Heart right ventricle (tissue), 16 donors: Measurements from ENCODE around the gene TSSC4. TPM values are rescaled to one million over a fixed set of nuclear protein-coding genes. Genes with fewer than 3 reads are reported as not detected.

Source experiments
- ATAC-seq, 8 donors: fragments of 200-7000 bp; cut with Tn5 transposase; one replicate each; pipeline ENCODE4 v1.9.1; 2020; ENCODE audit warnings: mild to moderate bottlenecking in 8 of 8, moderate library complexity in 8 of 8, moderate number of reproducible peaks in 1 of 8
- DNase-seq, 2 donors: peaks; one replicate each; pipeline ENCODE4 v3.0.0-alpha.2; 2020
- H3K27ac ChIP-seq, 10 donors: fragments of 200-600 bp; sonication (generic) in 2 of 10; one replicate each; pipeline versions ENCODE4 v1.5.0 to v1.8.0; 2020 to 2022; ENCODE audit warnings: mild to moderate bottlenecking in 3 of 10
- H3K27me3 ChIP-seq, 7 donors: fragments of 200-600 bp; one replicate each; pipeline ENCODE4 v1.8.0; 2021 to 2022; ENCODE audit warnings: mild to moderate bottlenecking in 2 of 7
- H3K36me3 ChIP-seq, 9 donors: fragments of 200-600 bp; sonication (generic) in 1 of 9; one replicate each; pipeline versions ENCODE4 v1.5.0 to v1.8.0; 2020 to 2022; ENCODE audit warnings: mild to moderate bottlenecking in 2 of 9
- H3K4me1 ChIP-seq, 9 donors: fragments of 200-600 bp; sonication (generic) in 1 of 9; one replicate each; pipeline versions ENCODE4 v1.5.0 to v1.8.0; 2020 to 2022; ENCODE audit warnings: mild to moderate bottlenecking in 4 of 9
- H3K4me3 ChIP-seq, 10 donors: fragments of 200-600 bp; sonication (generic) in 2 of 10; one replicate each; pipeline versions ENCODE4 v1.5.0 to v1.8.0; 2020 to 2022; ENCODE audit warnings: mild to moderate bottlenecking in 7 of 10, moderate library complexity in 2 of 10
- H3K9me3 ChIP-seq, 11 donors: fragments of 200-600 bp in 10 of 11; sonication (generic) in 2 of 11; one replicate each; pipeline versions ENCODE4 v1.5.0 to v1.8.0; 2013 to 2022; ENCODE audit warnings: mild to moderate bottlenecking in 2 of 11, control low read depth in 1 of 11, moderate library complexity in 1 of 11
- WGBS, 2 donors: extraction: QIAGEN DNeasy Blood & Tissue Kit; methylation state at CpG; one replicate each; pipeline ENCODE4 v1.1.7; 2013; ENCODE audit warnings: inconsistent platforms in 1 of 2; 5-methylcytosine and 5-hydroxymethylcytosine counted together
- intact Hi-C, 10 donors: fragments of 100-400 bp; cut with DNase I; formaldehyde crosslinking; loops; one replicate each; pipeline versions ENCODE4 v1.11.1 to v1.14.2; 2022
- polyA plus RNA-seq, 2 donors: library from polyadenylated mRNA; stranded (reverse); fragments of 200-250 nt; gene quantifications; one replicate each; pipeline ENCODE4 v1.2.3, GENCODE V29; 2013
- total RNA-seq, 10 donors: library from RNA; stranded (reverse); fragmentation: NEBNext Ultra II Directional in 3 of 10; extraction: Animal tissue kit (Norgen Biotek cat#: 25700) in 3 of 10; gene quantifications; one replicate each; pipeline versions ENCODE4 v1.2.1 to v1.2.4, GENCODE V29; 2021 to 2023
- TF ChIP-seq, protein P1 (sequence below), 9 donors: fragments of 200-600 bp; sonication (generic) in 2 of 9; IDR thresholded peaks; one replicate each; pipeline versions ENCODE4 v1.5.0 to v1.8.0; 2021 to 2022; ENCODE audit warnings: antibody characterized with exemption in 9 of 9, mild to moderate bottlenecking in 5 of 9, moderate library complexity in 1 of 9
- donor health status: Arrhythmogenic right ventricular cardiomyopathy.
- donor health status: ischemic (EF 13 %, LVEDD 7.1; RV severe dilation, severe dysfunction).
- donor health status: healthy with polysubstance abuse.
- donor health status: DM: no; HTN: yes; CAD: no.
- donor health status: DM: no; HTN: no; CAD: no.
- donor health status: ischemic (EF 25% LVEDD 6.9; RV normal size, moderate dysfunction).
- donor health status: ischemic (EF 25% LVEDD 5.7; RV mildly dilated, moderate dysfunction).
- donor health status: healthy.
- donor health status: DM: yes; HTN: yes; CAD: no.
- donor health status: Ischemic cardiomyopathy.
- donor health status: ischemic (EF 35%, LVEDD 5.7; RV mildly dilated, moderate dysfunction).
- donor health status: nonischemic (EF 11% LVEDD 7.7; RV severe dilation, severe dysfunction).
- donor health status: DM: yes; HTN: yes; CAD: no.
- donor health status: PGD.
- donor health status: ischemic (EF 29% LVEDD 5.4; RV normal size, mild dysfunction).
- donor health status: nonischemic (EF 23%, LVEDD 6.1; RV moderate dilation, normal function).

Gene TSSC4
- total and polyA plus RNA-seq, 12 donors, result 22.0 to 72.3 (median 30.7) TPM

DNA sequence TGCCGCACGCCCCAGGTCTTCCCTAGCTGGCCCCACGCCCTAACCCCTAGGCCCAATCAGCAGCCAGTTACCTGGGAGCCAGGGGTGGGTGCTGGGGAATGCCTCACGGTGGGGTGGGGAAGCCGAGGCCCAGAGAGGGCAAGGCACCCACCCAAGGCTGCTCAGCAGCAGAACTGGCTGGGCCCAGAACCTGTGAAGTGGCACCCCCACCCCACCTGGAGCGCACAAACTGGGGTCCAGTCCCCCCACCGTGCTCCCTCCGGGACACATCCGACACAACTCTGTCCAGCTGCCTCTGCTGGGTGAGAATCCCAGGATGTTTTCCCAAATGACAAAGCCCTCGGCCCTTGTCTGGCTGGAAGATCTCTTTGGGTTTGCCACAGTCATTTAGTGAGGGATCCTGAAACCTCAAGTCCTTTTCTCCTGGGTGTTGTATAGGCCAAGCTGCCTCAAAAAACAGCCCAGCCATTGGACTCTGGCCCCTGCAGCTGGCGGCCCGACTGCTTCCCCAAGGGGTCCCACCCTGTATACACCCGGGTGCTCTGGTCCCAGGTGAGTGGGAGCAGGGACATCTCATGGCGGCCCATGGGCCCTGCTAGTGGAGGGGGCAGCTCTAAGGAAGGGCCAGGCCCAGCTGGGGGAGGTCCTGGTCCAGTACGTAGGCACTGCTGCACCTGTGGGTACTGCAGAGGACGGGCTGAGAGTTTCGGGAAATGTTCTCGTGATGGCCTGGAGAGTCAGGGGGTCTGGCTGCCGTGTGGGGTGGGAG, 20.9 kb downstream of the TSSC4 start:
- H3K36me3 ChIP-seq, result no peaks in the 10 kb centered on the region
- peaks cover 0 to 15% (median 9%) of the 10 kb centered on the region in 9 donors for H3K4me1 ChIP-seq
- no peaks in the 10 kb centered on the region for H3K9me3 ChIP-seq
- intact Hi-C loops, result loop anchor here in 6 of 10 donors (2.0 kb wide), 4 partner anchors 117 to 235 kb away; no protein-coding TSS in a partner anchor
- peaks cover 0 to 18% (median 6%) of the 10 kb centered on the region in 7 donors for H3K27me3 ChIP-seq
- peak in 1 of 2 donors; percentile 17 for DNase-seq
- 76% methylated on average over 19 of the region's 19 CpGs for WGBS, 2 donors
- no peak overlapping the region for H3K4me3 ChIP-seq
- TF ChIP-seq, protein P1, sequence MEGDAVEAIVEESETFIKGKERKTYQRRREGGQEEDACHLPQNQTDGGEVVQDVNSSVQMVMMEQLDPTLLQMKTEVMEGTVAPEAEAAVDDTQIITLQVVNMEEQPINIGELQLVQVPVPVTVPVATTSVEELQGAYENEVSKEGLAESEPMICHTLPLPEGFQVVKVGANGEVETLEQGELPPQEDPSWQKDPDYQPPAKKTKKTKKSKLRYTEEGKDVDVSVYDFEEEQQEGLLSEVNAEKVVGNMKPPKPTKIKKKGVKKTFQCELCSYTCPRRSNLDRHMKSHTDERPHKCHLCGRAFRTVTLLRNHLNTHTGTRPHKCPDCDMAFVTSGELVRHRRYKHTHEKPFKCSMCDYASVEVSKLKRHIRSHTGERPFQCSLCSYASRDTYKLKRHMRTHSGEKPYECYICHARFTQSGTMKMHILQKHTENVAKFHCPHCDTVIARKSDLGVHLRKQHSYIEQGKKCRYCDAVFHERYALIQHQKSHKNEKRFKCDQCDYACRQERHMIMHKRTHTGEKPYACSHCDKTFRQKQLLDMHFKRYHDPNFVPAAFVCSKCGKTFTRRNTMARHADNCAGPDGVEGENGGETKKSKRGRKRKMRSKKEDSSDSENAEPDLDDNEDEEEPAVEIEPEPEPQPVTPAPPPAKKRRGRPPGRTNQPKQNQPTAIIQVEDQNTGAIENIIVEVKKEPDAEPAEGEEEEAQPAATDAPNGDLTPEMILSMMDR (IDR thresholded peaks at IDR 0.05), result no peak
- ATAC-seq, result peak in 1 of 8 donors; percentile 1
- H3K27ac ChIP-seq, result no peak overlapping the region

DNA sequence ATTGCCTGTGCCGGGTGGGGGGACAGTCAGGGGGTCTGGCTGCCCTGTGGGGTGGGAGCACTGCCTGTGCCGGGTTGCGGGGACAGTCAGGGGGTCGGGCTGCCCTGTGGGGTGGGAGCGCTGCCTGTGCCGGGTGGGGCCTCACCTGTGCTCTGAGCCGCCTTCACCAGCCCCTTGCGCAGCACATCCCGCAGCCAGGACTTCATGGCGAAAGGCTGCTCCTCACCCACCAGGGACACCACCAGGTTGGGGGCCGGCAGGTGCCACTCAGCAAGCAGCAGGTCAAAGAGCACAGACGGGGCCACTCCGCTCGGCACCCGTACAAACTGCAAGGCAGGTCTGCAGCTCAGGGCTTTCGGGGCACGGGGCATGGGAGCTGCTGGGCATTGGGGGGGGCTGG, 21.4 kb downstream of the TSSC4 start:
- Histone ChIP-seq H3K4me3 (no peak overlapping the region), H3K4me1 (peaks cover 0 to 15% (median 9%) of the 10 kb centered on the region in 9 donors), H3K9me3 (no peaks in the 10 kb centered on the region), H3K27ac (no peak overlapping the region), H3K36me3 (no peaks in the 10 kb centered on the region), H3K27me3 (peaks cover 0 to 18% (median 6%) of the 10 kb centered on the region in 7 donors)
- WGBS, 2 donors, result 89 to 90% methylated on average over 17 of the region's 17 CpGs
- intact Hi-C loops, result loop anchor here in 6 of 10 donors (2.0 kb wide), 4 partner anchors 117 to 235 kb away; no protein-coding TSS in a partner anchor
- DNase-seq, result no peak
- no peak for ATAC-seq
- TF ChIP-seq, protein P1 (IDR thresholded peaks at IDR 0.05), result no peak

DNA sequence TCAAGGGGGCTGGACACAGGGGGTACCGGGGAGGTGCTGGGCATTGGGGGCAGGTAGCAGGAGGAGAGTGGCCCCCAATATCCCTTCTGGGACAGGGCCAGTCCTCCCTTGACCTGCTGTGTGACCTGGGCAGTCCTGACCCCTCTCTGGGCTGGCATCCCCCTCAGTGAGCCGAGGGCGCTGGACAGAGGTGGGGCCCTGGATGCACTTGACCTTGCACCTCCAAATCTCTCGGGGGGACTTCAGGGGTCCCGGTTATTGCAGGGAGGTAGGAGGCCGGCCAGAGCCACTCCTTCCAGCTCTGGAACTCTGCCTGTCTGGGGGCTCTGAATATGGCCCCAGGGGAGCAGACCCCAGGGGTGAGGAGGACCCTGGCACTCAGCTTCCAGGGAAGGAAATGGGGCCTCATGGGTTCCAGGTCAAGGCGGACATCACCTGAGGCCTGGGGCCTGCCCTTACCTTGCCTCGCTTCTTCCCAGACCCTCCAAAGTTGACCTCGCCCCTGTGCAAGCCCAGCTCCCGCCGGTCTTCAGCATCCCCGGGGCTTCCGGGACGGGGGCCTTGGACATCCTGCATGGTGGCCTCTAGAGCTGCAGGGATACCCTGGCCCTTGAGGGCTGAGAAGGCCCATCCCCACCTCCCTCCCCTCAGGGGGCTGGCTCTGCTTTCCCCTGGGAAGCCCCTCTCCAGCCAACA, 22.1 kb downstream of the TSSC4 start:
- TF ChIP-seq, protein P1 (IDR thresholded peaks at IDR 0.05), result no peak
- no peak for ATAC-seq
- H3K4me1 ChIP-seq, result peaks cover 0 to 15% (median 9%) of the 10 kb centered on the region in 9 donors
- intact Hi-C loops, result no loop called here
- H3K27me3 ChIP-seq, result peaks cover 0 to 18% (median 6%) of the 10 kb centered on the region in 7 donors
- 78 to 79% methylated on average over 14 of the region's 14 CpGs for WGBS, 2 donors
- no peaks in the 10 kb centered on the region for H3K9me3 ChIP-seq
- no peak overlapping the region for H3K27ac ChIP-seq
- no peaks in the 10 kb centered on the region for H3K36me3 ChIP-seq
- peak in 1 of 2 donors; percentile 10 for DNase-seq
- H3K4me3 ChIP-seq, result no peak overlapping the region

DNA sequence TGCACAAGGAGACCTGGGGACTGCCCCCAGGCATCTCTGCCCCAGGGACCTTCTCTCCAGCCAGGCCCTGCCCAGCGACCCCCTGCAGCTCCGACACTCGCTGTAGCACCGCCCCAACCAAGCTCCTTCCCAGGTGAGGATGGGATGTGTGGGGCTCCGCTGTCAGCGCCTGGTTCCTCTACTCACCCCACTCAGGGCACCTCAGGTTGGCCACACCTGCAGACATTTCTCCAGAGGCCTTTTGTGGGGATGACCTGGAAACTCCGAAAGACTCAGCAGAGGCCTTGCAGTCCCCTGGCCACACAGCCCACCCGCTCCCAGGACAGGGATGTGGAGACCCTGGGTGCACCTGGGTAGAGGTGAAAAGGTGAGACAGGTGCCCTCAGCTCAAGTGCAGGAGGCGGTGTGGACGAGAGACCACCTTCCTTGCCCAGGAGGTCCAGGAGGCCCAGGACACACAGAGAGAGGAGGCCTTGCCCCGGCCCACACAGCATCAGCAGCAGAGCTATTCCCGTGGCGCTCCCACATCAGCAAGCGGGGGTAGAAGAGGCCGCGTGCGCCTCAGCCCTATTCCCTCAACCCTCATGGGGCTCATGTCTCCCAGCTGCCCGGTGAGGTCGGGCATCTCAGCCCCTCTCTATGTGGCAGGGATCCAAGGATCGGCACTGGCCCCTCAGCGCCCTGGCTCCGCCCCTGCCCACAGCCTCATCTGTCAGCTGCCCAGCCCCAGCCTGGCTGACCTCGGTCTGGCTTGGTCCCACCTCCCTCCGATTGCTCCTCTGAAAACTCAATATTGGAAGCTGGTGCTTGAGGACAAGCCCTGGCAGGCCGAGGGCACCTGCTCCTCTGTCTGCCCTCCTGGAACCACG, 22.8 kb downstream of the TSSC4 start:
- Histone ChIP-seq H3K27me3 (peaks cover 0 to 18% (median 6%) of the 10 kb centered on the region in 7 donors), H3K4me3 (no peak overlapping the region), H3K36me3 (no peaks in the 10 kb centered on the region), H3K4me1 (peaks cover 0 to 15% (median 9%) of the 10 kb centered on the region in 9 donors), H3K27ac (no peak overlapping the region), H3K9me3 (no peaks in the 10 kb centered on the region)
- ATAC-seq (no peak), DNase-seq (peak in 1 of 2 donors; percentile 12)
- 75 to 76% methylated on average over 26 of the region's 26 CpGs for WGBS, 2 donors
- TF ChIP-seq, protein P1 (IDR thresholded peaks at IDR 0.05), result no peak
- intact Hi-C loops, result no loop called here
